ENCODE data around the gene E2F4.

DNA sequence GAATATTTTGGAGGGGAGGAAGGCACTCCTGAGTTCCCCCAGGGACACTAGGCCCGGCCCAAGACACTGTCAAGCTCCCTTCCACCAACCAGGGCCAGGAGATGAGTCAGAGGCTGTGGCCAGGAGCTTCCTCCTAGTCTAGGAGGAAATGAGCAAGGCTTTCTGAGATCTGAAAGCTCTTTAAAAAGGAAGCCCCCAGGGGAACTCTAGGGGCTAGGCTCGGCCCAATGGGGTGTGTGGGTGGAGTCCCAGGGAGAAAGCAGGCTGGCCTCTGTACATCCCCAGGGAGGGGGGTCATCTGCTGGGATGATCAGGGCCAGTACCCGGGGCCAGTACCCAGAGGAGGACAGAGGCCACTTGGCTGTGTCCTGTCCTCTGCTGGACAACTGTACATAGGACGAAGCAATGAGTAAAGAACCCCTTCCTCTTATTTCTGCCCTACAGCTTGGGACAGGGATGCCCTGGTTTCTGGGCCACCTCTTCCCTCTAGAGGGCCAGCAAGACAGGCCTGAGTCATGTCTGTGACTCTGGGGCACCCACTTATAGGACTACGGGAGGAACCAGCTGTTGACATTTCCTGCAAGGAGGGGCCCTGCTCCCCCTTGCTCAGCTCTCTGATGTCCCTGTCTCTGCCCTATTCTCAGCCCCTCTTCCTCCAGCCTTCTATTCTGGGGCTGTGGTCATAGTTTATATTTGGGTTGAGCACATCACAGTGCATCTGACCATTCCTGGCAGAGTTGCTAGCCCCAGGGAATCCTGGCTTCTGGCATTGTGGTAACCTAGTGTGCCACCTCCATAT lies 52.6 kb downstream of the E2F4 start:
- TF ChIP-seq, protein P1, sequence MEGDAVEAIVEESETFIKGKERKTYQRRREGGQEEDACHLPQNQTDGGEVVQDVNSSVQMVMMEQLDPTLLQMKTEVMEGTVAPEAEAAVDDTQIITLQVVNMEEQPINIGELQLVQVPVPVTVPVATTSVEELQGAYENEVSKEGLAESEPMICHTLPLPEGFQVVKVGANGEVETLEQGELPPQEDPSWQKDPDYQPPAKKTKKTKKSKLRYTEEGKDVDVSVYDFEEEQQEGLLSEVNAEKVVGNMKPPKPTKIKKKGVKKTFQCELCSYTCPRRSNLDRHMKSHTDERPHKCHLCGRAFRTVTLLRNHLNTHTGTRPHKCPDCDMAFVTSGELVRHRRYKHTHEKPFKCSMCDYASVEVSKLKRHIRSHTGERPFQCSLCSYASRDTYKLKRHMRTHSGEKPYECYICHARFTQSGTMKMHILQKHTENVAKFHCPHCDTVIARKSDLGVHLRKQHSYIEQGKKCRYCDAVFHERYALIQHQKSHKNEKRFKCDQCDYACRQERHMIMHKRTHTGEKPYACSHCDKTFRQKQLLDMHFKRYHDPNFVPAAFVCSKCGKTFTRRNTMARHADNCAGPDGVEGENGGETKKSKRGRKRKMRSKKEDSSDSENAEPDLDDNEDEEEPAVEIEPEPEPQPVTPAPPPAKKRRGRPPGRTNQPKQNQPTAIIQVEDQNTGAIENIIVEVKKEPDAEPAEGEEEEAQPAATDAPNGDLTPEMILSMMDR (IDR thresholded peaks at IDR 0.05) = peak in 1 of 7 experiments; percentile 3
- peak in 1 of 3 donors; percentile 27 for TF ChIP-seq POLR2A (IDR thresholded peaks at IDR 0.05)

All from body of pancreas (tissue), 4 donors.